Stomach (tissue), 9 donors: ENCODE measurements around the gene GDF15. TPM values are rescaled to one million over a fixed set of nuclear protein-coding genes. Genes with fewer than 3 reads are reported as not detected.

Experiments
- DNase-seq, 2 donors: peaks; one replicate each; pipeline versions ENCODE4 v3.0.0 to v3.0.0-alpha.2; 2013 to 2019
- H3K27ac ChIP-seq, 5 donors: fragments of 200-600 bp in 4 of 5; sonication (generic) in 4 of 5; one replicate each; pipeline ENCODE4 v1.5.1; 2013 to 2019; ENCODE audit warnings: mild to moderate bottlenecking in 1 of 5, moderate library complexity in 1 of 5
- H3K27me3 ChIP-seq, 3 donors: fragments of 200-600 bp; sonication (generic); one replicate each; pipeline ENCODE4 v1.5.1; 2017 to 2019; ENCODE audit warnings: mixed run types in 1 of 3
- H3K36me3 ChIP-seq, 4 donors: fragments of 200-600 bp; sonication (generic); 1 replicate in 3 of 4; 2 replicates in 1 of 4; pipeline ENCODE4 v1.5.1; 2016 to 2019
- H3K4me1 ChIP-seq, 4 donors: fragments of 200-600 bp; sonication (generic); one replicate each; pipeline ENCODE4 v1.5.1; 2016 to 2019
- H3K4me3 ChIP-seq, 4 donors: fragments of 200-600 bp; sonication (generic) in 3 of 4; one replicate each; pipeline ENCODE4 v1.5.1; 2016 to 2019; ENCODE audit warnings: mild to moderate bottlenecking in 1 of 4
- H3K9me3 ChIP-seq, 4 donors: fragments of 200-600 bp; sonication (generic); one replicate each; pipeline ENCODE4 v1.5.1; 2016 to 2019
- CTCF ChIP-seq, 7 experiments: fragments of 450-650 bp in 4 of 7; fragments of 200-600 bp in 3 of 7; sonication (generic) in 3 of 7; IDR thresholded peaks; one replicate each; pipeline ENCODE4 v1.5.1; 2016 to 2019; ENCODE audit warnings: antibody characterized with exemption in 7 of 7, control low read depth in 2 of 7, mild to moderate bottlenecking in 1 of 7
- EP300 ChIP-seq: sonication (generic); formaldehyde crosslinking; IDR thresholded peaks from one replicate; pipeline ENCODE4 v1.6.1; 2017; ENCODE audit warnings: antibody characterized with exemption
- POLR2A ChIP-seq, 4 donors: fragments of 450-650 bp; IDR thresholded peaks; one replicate each; pipeline ENCODE4 v1.6.1; 2016; ENCODE audit warnings: antibody characterized with exemption in 4 of 4, control low read depth in 2 of 4, mild to moderate bottlenecking in 1 of 4, moderate library complexity in 1 of 4
- POLR2AphosphoS5 ChIP-seq, 3 donors: sonication (generic); formaldehyde crosslinking; IDR thresholded peaks; one replicate each; pipeline ENCODE4 v1.6.1; 2016; ENCODE audit warnings: antibody characterized with exemption in 3 of 3
- WGBS, 5 donors: extraction: QIAGEN DNeasy Blood & Tissue Kit in 3 of 5; methylation state at CpG; one replicate each; pipeline versions ENCODE4 v1.1.5 to v1.1.7; 2013 to 2018; 5-methylcytosine and 5-hydroxymethylcytosine counted together
- intact Hi-C: fragments of 100-400 bp; cut with DNase I; formaldehyde crosslinking; loops from one replicate; pipeline ENCODE4 v1.15.1; 2023; ENCODE audit warnings: low total_unique reads
- polyA plus RNA-seq, 3 donors: library from polyadenylated mRNA; stranded (reverse); fragments of 200-250 nt; gene quantifications; one replicate each; pipeline ENCODE4 v1.2.3, GENCODE V29; 2013
- total RNA-seq, 5 donors: library from RNA; depleted of rRNA; stranded (reverse); fragments of >200 nt; gene quantifications; one replicate each; pipeline versions ENCODE4 v1.1.0 to v1.2.3, GENCODE V29; 2014 to 2016
- donor health status: healthy with polysubstance abuse.
- donor health status: Bipolar disorder and iron deficiency.
- donor health status: healthy.

GDF15 gene
- total and polyA plus RNA-seq, 8 donors, result 14.2 to 134 (median 45.7) TPM

- intact Hi-C loops, result no loop called here
- H3K36me3 ChIP-seq, result peaks cover 0 to 11% (median 4%) of the 10 kb centered on the region in 4 donors
- no peak for TF ChIP-seq POLR2AphosphoS5 (IDR thresholded peaks at IDR 0.05)
- TF ChIP-seq CTCF (IDR thresholded peaks at IDR 0.05), result no peak
- no peak for TF ChIP-seq EP300
- TF ChIP-seq POLR2A (IDR thresholded peaks at IDR 0.05), result no peak
- DNase-seq, result peak in 1 of 2 donors; percentile 36
- peak overlapping the region in 4 of 5 donors; percentile 78 to 89 (median 84) for H3K27ac ChIP-seq
- WGBS, 5 donors, result 46 to 63% (median 52%) methylated on average over 5 to 13 of the region's 13 CpGs
- H3K4me1 ChIP-seq, result peaks cover 38 to 85% (median 65%) of the 10 kb centered on the region in 4 donors
- H3K27me3 ChIP-seq, result peaks cover 0 to 14% (median 0%) of the 10 kb centered on the region in 3 donors
- H3K4me3 ChIP-seq, result peak overlapping the region in 3 of 4 donors; percentile 44 to 51 (median 48)
- H3K9me3 ChIP-seq, result no peaks in the 10 kb centered on the region
Observed at GRCh38 chr19:18429717-18430416, 43.9 kb downstream of the GDF15 start.

GRCh38 chr19:18430417-18431144, 44.6 kb downstream of the GDF15 start:
- 86 to 91% (median 88%) methylated on average over 3 to 21 of the region's 21 CpGs for WGBS, 5 donors
- Histone ChIP-seq H3K27me3 (peaks cover 0 to 14% (median 0%) of the 10 kb centered on the region in 3 donors), H3K4me1 (peaks cover 37 to 80% (median 58%) of the 10 kb centered on the region in 4 donors), H3K9me3 (no peaks in the 10 kb centered on the region), H3K36me3 (peaks cover 0 to 16% (median 7%) of the 10 kb centered on the region in 4 donors), H3K4me3 (no peak overlapping the region), H3K27ac (peak overlapping the region in 3 of 5 donors; percentile 78 to 89 (median 84))
- TF ChIP-seq POLR2AphosphoS5 (IDR thresholded peaks at IDR 0.05) (no peak), EP300 (no peak), POLR2A (IDR thresholded peaks at IDR 0.05) (no peak), CTCF (IDR thresholded peaks at IDR 0.05) (no peak)
- intact Hi-C loops, result no loop called here
- DNase-seq, result peak in 1 of 2 donors; percentile 32

GRCh38 chr19:18431351-18432197, 45.6 kb downstream of the GDF15 start:
- DNase-seq, result peak in 1 of 2 donors; percentile 50
- TF ChIP-seq CTCF (IDR thresholded peaks at IDR 0.05), result no peak
- TF ChIP-seq POLR2AphosphoS5 (IDR thresholded peaks at IDR 0.05), result no peak
- TF ChIP-seq EP300, result no peak
- peak overlapping the region in 1 of 5 donors; percentile 79 for H3K27ac ChIP-seq
- intact Hi-C loops, result no loop called here
- H3K9me3 ChIP-seq, result no peaks in the 10 kb centered on the region
- no peak overlapping the region for H3K4me3 ChIP-seq
- WGBS, 5 donors, result 81 to 91% (median 85%) methylated on average over 23 to 34 of the region's 34 CpGs
- peaks cover 0 to 22% (median 10%) of the 10 kb centered on the region in 4 donors for H3K36me3 ChIP-seq
- H3K27me3 ChIP-seq, result peaks cover 0 to 16% (median 0%) of the 10 kb centered on the region in 3 donors
- peaks cover 29 to 78% (median 53%) of the 10 kb centered on the region in 4 donors for H3K4me1 ChIP-seq
